Adrenal gland (tissue), 12 donors: ENCODE measurements around the gene RALGAPA2. TPM values are rescaled to one million over a fixed set of nuclear protein-coding genes. Genes with fewer than 3 reads are reported as not detected.

Source experiments
- DNase-seq, 7 donors: peaks; one replicate each; pipeline ENCODE4 v3.0.0-alpha.2; 2019 to 2020
- H3K27ac ChIP-seq, 5 donors: fragments of 200-600 bp; sonication (generic) in 4 of 5; 1 replicate in 3 of 5; 2 replicates in 2 of 5; pipeline versions ENCODE4 v1.5.1 to v1.8.0; 2016 to 2020; ENCODE audit warnings: mild to moderate bottlenecking in 1 of 5
- H3K27me3 ChIP-seq: fragments of 200-600 bp; 2 replicates; pipeline ENCODE4 v1.8.0; 2021
- H3K36me3 ChIP-seq, 2 donors: fragments of 200-600 bp; replicated peaks in 1 of 2; 1 replicate in 1 of 2; 2 replicates in 1 of 2; pipeline versions ENCODE4 v1.5.1 to v1.8.0; 2018 to 2022
- H3K4me1 ChIP-seq, 2 donors: fragments of 200-600 bp; replicated peaks in 1 of 2; 1 replicate in 1 of 2; 2 replicates in 1 of 2; pipeline versions ENCODE4 v1.5.1 to v1.8.0; 2018 to 2021
- H3K4me3 ChIP-seq, 4 donors: fragments of 200-600 bp; sonication (generic) in 3 of 4; one replicate each; pipeline ENCODE4 v1.5.1; 2016 to 2018
- H3K9me3 ChIP-seq, 3 donors: fragments of 200-600 bp; sonication (generic) in 1 of 3; replicated peaks in 1 of 3; 1 replicate in 2 of 3; 2 replicates in 1 of 3; pipeline versions ENCODE4 v1.5.1 to v1.8.0; 2016 to 2021
- POLR2A ChIP-seq, 2 donors: fragments of 450-650 bp; IDR thresholded peaks; one replicate each; pipeline ENCODE4 v1.6.1; 2017; ENCODE audit warnings: antibody characterized with exemption in 2 of 2, mild to moderate bottlenecking in 2 of 2, moderate library complexity in 1 of 2
- WGBS, 4 donors: extraction: QIAGEN DNeasy Blood & Tissue Kit in 2 of 4; methylation state at CpG; one replicate each; pipeline versions ENCODE4 v1.1.5 to v1.1.7; 2013 to 2017; 5-methylcytosine and 5-hydroxymethylcytosine counted together
- intact Hi-C, 2 donors: fragments of 100-400 bp; cut with DNase I; formaldehyde crosslinking; loops; one replicate each; pipeline versions ENCODE4 v1.14.1 to v1.15.0; 2022 to 2023
- polyA plus RNA-seq, 3 donors: library from polyadenylated mRNA; stranded (reverse); fragments of 200-250 nt in 2 of 3; fragments of 350-450 nt in 1 of 3; fragmentation: Illumina TruSeq in 1 of 3; extraction: RNeasy Lipid Tissue Mini Kit (QIAGEN cat#74804) in 1 of 3; gene quantifications; one replicate each; pipeline ENCODE4 v1.2.3, GENCODE V29; 2013 to 2014
- total RNA-seq, 9 donors: library from RNA; depleted of rRNA in 4 of 9; stranded (reverse); fragments of >200 nt in 4 of 9; fragments of 120-200 nt in 1 of 9; fragmentation: NEBNext Ultra II Directional in 1 of 9; extraction: Animal tissue kit (Norgen Biotek cat#: 25700) in 1 of 9; gene quantifications; one replicate each; pipeline versions ENCODE4 v1.1.0 to v1.2.4, GENCODE V29; 2013 to 2023
- TF ChIP-seq, protein P1 (sequence below), 6 experiments: fragments of 450-650 bp in 4 of 6; fragments of 200-600 bp in 2 of 6; sonication (generic) in 1 of 6; IDR thresholded peaks; 1 replicate in 5 of 6; 2 replicates in 1 of 6; pipeline versions ENCODE4 v1.5.1 to v1.8.0; 2016 to 2021; ENCODE audit warnings: antibody characterized with exemption in 6 of 6, mild to moderate bottlenecking in 2 of 6, moderate library complexity in 1 of 6
- donor health status: healthy with polysubstance abuse.
- donor health status: Bipolar disorder and iron deficiency.
- donor health status: DM: yes; HTN: yes; CAD: no.
- donor health status: DM: no; HTN: no; CAD: no.
- donor health status: DM: no; HTN: no; CAD: no.
- donor health status: DM: yes; HTN: yes; CAD: no.

RALGAPA2 gene
- total and polyA plus RNA-seq, 12 donors = 3.7 to 39.6 (median 20.7) TPM

- DNase-seq = no peak
- no peak overlapping the region for H3K4me3 ChIP-seq
- no peaks in the 10 kb centered on the region for H3K27me3 ChIP-seq
- no peaks in the 10 kb centered on the region for H3K9me3 ChIP-seq
- no peak overlapping the region for H3K27ac ChIP-seq
- H3K36me3 ChIP-seq = no peaks in the 10 kb centered on the region
- TF ChIP-seq, protein P1, sequence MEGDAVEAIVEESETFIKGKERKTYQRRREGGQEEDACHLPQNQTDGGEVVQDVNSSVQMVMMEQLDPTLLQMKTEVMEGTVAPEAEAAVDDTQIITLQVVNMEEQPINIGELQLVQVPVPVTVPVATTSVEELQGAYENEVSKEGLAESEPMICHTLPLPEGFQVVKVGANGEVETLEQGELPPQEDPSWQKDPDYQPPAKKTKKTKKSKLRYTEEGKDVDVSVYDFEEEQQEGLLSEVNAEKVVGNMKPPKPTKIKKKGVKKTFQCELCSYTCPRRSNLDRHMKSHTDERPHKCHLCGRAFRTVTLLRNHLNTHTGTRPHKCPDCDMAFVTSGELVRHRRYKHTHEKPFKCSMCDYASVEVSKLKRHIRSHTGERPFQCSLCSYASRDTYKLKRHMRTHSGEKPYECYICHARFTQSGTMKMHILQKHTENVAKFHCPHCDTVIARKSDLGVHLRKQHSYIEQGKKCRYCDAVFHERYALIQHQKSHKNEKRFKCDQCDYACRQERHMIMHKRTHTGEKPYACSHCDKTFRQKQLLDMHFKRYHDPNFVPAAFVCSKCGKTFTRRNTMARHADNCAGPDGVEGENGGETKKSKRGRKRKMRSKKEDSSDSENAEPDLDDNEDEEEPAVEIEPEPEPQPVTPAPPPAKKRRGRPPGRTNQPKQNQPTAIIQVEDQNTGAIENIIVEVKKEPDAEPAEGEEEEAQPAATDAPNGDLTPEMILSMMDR (IDR thresholded peaks at IDR 0.05) = no peak
- no peak for TF ChIP-seq POLR2A (IDR thresholded peaks at IDR 0.05)
- no peaks in the 10 kb centered on the region for H3K4me1 ChIP-seq
- intact Hi-C loops = no loop called here
Observed at GRCh38 chr20:20473657-20474056, 238.8 kb downstream of the RALGAPA2 start.

DNA sequence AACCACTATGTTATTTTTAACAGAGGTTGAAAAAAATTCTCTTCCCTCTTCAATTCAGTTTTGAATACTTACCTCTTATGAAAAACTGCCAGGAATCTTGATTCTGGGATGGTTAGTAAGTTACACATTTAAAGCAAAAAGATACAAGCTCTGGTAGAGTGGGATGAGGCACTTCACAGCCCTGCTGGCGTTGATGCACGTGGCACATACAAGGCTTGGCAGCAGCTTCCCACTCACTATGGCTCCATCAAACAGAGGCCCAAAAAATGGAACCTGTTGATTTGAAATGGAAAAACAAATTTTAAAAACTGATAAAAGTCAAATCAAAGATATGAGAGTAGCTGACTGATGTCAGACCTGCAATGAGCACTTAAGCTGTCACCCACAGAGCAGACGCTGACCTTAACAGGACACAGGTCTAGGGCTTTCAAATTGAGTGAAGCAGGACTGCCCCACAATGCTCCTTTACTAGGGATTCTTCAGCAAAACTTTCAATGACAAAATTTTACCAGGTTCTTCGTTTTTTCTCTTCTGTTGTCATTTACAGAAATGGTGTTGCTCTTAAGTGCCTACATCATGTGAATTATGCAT lies 239.7 kb downstream of the RALGAPA2 start:
- Histone ChIP-seq H3K9me3 (no peaks in the 10 kb centered on the region), H3K4me3 (no peak overlapping the region), H3K36me3 (no peaks in the 10 kb centered on the region), H3K4me1 (no peaks in the 10 kb centered on the region), H3K27ac (no peak overlapping the region), H3K27me3 (no peaks in the 10 kb centered on the region)
- 90 to 96% (median 92%) methylated on average over 4 of the region's 4 CpGs for WGBS, 4 donors
- DNase-seq = no peak
- intact Hi-C loops = no loop called here
- no peak for TF ChIP-seq POLR2A (IDR thresholded peaks at IDR 0.05)
- TF ChIP-seq, protein P1 (IDR thresholded peaks at IDR 0.05) = no peak

DNA sequence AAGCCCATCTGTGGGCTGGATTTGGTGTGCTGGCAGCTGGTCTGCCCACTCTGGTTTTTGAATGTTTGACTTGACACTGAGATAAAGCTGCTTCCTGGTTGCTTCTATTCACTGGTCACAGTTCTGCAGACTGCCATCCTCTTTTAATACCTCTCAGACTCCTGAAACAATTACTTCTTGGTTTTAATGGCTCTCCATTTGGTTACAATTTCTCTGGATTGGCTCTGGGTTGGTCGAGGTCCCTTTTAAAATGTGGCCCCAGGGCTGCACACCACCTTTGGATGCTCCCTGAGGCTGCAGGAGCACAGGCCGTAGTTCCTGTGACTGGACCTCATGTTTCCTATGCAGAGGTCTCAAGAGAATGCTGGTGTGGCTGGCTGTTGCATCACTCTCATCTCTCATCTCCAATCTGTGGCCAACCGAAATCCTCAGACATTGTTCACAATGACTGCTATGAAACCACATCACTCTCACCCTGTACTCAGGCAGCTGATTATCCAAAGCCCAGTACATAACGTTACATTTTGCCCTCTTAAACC lies 246.0 kb downstream of the RALGAPA2 start:
- intact Hi-C loops = no loop called here
- no peaks in the 10 kb centered on the region for H3K27me3 ChIP-seq
- H3K4me1 ChIP-seq = no peaks in the 10 kb centered on the region
- H3K27ac ChIP-seq = no peak overlapping the region
- 73 to 84% (median 76%) methylated on average over 3 to 4 of the region's 4 CpGs for WGBS, 4 donors
- H3K4me3 ChIP-seq = no peak overlapping the region
- no peak for TF ChIP-seq POLR2A (IDR thresholded peaks at IDR 0.05)
- TF ChIP-seq, protein P1 (IDR thresholded peaks at IDR 0.05) = no peak
- H3K9me3 ChIP-seq = no peaks in the 10 kb centered on the region
- no peaks in the 10 kb centered on the region for H3K36me3 ChIP-seq
- no peak for DNase-seq

DNA sequence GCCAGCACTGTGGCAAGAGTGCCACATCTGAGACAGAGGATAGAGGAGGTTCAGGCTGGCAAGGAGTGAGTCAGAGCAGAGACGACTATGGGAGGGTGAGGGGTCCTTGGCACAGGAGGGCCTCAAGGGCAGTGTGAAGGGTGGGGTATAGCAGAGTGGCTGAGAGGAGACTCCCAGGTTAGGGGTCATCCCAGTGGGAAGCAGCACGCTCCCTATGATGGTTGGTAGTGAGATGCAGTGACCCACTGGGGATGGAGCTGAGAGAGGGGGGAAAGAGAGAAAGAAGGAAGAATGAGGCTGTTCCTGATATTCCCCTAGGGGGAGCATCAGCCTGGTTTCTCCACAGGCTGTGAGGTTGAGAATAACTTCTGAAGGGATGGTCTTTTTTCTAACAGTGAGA lies 247.2 kb downstream of the RALGAPA2 start:
- no peaks in the 10 kb centered on the region for H3K36me3 ChIP-seq
- no peaks in the 10 kb centered on the region for H3K4me1 ChIP-seq
- WGBS, 4 donors = 63 to 80% (median 74%) methylated on average over 2 of the region's 2 CpGs
- H3K27ac ChIP-seq = no peak overlapping the region
- no peak overlapping the region for H3K4me3 ChIP-seq
- no peak for DNase-seq
- intact Hi-C loops = no loop called here
- no peak for TF ChIP-seq POLR2A (IDR thresholded peaks at IDR 0.05)
- TF ChIP-seq, protein P1 (IDR thresholded peaks at IDR 0.05) = peak in 1 of 6 experiments; percentile 12
- H3K9me3 ChIP-seq = no peaks in the 10 kb centered on the region
- H3K27me3 ChIP-seq = no peaks in the 10 kb centered on the region
